NCI-H1092 (cell line): Measurements from ENCODE around the gene HS6ST1.

Experiments used
- DNase-seq: peaks from one replicate; lab custom pipeline; 2025; lab: John Stamatoyannopoulos, UW

Gene HS6ST1

DNA sequence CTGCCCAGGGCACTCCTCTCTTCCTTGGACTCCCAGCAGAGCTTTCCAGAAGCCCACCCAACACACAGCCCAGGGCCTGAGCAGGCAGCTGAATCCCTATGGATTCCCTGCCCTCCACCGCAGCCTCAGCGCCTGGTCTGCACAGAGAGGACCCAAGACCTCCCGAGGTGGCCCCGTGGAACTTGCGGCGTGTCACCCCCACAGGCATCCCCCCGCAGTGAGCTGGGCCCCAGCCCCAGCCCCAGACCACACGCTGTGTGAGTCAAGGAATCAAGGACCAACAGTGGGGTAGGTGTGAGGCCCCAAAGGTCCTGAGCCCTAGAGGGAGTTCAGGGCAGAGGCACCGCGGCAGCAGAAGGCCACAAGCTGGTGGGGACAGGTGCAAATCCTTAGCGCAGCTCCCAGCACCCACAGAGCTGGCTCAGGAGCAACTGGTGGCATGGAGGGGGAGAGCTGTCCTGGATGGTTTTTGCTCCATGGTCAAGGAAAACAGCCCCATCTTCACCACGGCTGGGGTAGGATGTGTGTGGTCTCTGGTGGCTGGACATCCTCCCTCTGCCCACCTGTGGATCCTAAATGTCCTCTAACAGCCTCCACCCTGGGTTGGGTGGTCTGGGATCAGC is 8.5 kb downstream of the HS6ST1 start:
- no peak for DNase-seq

GRCh38 chr2:128309280-128310093 is 9.2 kb downstream of the HS6ST1 start:
- peak; percentile 72 for DNase-seq

DNA sequence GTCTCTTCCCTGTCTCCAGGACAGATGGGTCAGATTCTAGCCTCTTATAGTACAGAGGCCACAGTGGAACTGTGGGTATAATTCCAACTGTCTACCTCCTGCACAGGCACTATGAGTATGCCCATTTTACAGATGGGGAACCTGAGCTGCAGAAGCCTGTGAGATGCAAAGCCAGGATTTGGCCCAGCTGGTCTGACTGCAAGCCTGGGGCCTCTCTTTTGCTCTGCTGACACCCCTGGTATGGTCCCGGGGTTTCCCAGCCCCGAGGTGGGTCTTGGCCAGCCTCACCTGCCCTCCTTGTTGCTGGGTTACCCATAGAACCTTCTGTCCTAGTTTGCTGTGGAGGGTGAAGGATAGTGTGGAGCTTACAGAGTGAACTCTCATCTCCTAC is 9.8 kb downstream of the HS6ST1 start:
- DNase-seq = no peak

GRCh38 chr2:128308284-128308731 is 10.4 kb downstream of the HS6ST1 start:
- no peak for DNase-seq

GRCh38 chr2:128307595-128307994 is 11.1 kb downstream of the HS6ST1 start:
- DNase-seq = no peak

GRCh38 chr2:128306931-128307460 is 11.7 kb downstream of the HS6ST1 start:
- no peak for DNase-seq

GRCh38 chr2:128306081-128306930 is 12.4 kb downstream of the HS6ST1 start:
- DNase-seq = peak; percentile 38

- peak; percentile 78 for DNase-seq
Observed at GRCh38 chr2:128305555-128306080, 13.1 kb downstream of the HS6ST1 start.

- DNase-seq = peak; percentile 73
Observed at GRCh38 chr2:128304715-128305554, 13.7 kb downstream of the HS6ST1 start.

GRCh38 chr2:128304330-128304714 is 14.3 kb downstream of the HS6ST1 start:
- DNase-seq = no peak

- no peak for DNase-seq
Observed at GRCh38 chr2:128303911-128304310, 14.8 kb downstream of the HS6ST1 start.

- DNase-seq = no peak
Observed at GRCh38 chr2:128303095-128303791, 15.4 kb downstream of the HS6ST1 start.

- no peak for DNase-seq
Observed at GRCh38 chr2:128302744-128303067, 16.0 kb downstream of the HS6ST1 start.

GRCh38 chr2:128302011-128302743 is 16.5 kb downstream of the HS6ST1 start:
- DNase-seq = no peak

DNA sequence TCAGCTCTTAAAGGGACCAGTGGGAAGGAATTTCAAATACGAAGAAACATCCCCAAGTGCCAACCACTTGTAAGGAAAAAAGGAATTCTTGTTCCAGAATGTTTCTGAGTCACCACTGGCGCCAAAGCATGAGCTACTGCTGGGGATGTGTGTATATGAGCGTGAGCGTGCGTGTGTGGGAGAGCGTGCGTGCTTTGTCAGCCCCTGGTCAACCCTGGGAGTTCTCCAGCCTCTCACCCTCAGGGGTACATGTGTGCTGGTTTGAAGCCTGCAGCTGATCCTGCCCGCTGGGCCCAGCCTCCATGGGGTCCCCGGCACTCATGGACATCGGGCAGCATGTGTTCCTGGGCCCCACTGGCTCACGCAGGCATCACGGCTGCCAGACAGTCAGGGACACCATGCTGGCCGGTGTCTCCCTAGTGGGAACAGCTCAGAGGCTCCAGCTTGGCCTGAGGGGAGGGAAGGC is 17.1 kb downstream of the HS6ST1 start:
- DNase-seq = no peak

DNA sequence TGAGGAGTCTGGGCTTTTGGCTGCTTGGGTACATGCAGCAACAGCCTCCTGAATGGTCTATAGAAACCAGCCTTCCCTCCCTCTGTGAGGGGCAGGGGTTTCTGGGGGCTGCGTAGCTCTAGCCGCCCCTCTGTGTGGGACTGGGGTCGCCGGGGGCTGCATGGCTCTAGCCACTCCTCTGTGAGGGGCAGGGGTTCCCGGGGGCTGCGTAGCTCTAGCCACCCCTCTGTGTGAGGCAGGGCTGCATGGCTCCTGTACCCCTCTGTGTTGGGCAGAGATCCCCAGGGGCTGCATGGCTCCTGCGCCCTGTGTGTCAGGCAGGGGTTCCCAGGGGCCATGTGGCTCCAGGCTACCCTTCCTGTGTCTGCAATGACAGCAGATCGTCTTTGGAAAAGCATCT is 17.6 kb downstream of the HS6ST1 start:
- no peak for DNase-seq

- DNase-seq = no peak
Observed at GRCh38 chr2:128300151-128301020, 18.3 kb downstream of the HS6ST1 start.

DNA sequence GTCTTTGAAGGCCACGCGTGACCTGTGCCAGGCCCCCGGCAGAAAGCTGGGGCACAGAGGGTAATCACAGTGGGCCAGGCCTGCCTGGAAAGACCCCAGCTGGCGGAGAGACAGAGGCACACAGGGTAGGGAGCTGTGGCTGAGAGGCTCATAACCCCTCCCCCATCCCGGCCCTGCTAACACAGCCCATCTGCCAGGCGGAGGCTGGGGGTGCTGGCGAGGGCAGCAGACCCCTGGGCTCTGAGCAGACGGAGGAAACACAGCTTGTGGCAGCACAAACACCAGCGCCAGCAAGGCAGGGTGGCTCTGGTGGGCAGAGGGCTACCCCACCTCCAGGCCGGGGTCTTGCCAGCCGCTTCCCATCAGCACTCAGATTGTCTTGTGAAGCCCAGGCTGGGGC is 19.0 kb downstream of the HS6ST1 start:
- DNase-seq = no peak
